Uterus (tissue), 4 donors: Measurements from ENCODE around the gene PPCDC. TPM values are rescaled to one million over a fixed set of nuclear protein-coding genes. Genes with fewer than 3 reads are reported as not detected.
"Not testable (repeated sequence)": the region's sequence is repeated elsewhere in the genome, so short reads cannot be mapped to it uniquely, and the experiment has no call there.

ENCODE experiments used
- DNase-seq, 2 donors: peaks; one replicate each; pipeline ENCODE4 v3.0.0-alpha.2; 2019 to 2020
- H3K27ac ChIP-seq, 2 donors: fragments of 200-600 bp; sonication (generic); 1 replicate in 1 of 2; 2 replicates in 1 of 2; pipeline ENCODE4 v1.5.1; 2016 to 2018
- H3K27me3 ChIP-seq, 2 donors: fragments of 200-600 bp; sonication (generic); one replicate each; pipeline ENCODE4 v1.5.1; 2018 to 2019; ENCODE audit warnings: control low read depth in 1 of 2
- H3K36me3 ChIP-seq, 2 donors: fragments of 200-600 bp; sonication (generic); one replicate each; pipeline ENCODE4 v1.5.1; 2019; ENCODE audit warnings: control low read depth in 1 of 2
- H3K4me1 ChIP-seq, 2 donors: fragments of 200-600 bp; sonication (generic); one replicate each; pipeline ENCODE4 v1.5.1; 2018 to 2019; ENCODE audit warnings: control low read depth in 1 of 2
- H3K4me3 ChIP-seq, 2 donors: fragments of 200-600 bp; sonication (generic); 1 replicate in 1 of 2; 2 replicates in 1 of 2; pipeline ENCODE4 v1.5.1; 2018 to 2019; ENCODE audit warnings: mild to moderate bottlenecking in 1 of 2
- H3K9me3 ChIP-seq, 2 donors: fragments of 200-600 bp; sonication (generic); one replicate each; pipeline ENCODE4 v1.5.1; 2019; ENCODE audit warnings: control low read depth in 1 of 2
- CTCF ChIP-seq, 4 experiments: fragments of 200-600 bp in 2 of 4; fragments of 450-650 bp in 2 of 4; sonication (generic) in 2 of 4; IDR thresholded peaks; one replicate each; pipeline ENCODE4 v1.5.1; 2016 to 2019; ENCODE audit warnings: antibody characterized with exemption in 4 of 4, mild to moderate bottlenecking in 2 of 4, moderate library complexity in 1 of 4
- POLR2A ChIP-seq, 2 donors: fragments of 450-650 bp; IDR thresholded peaks; one replicate each; pipeline ENCODE4 v1.6.1; 2016; ENCODE audit warnings: antibody characterized with exemption in 2 of 2, mild to moderate bottlenecking in 1 of 2, moderate library complexity in 1 of 2
- intact Hi-C: fragments of 100-400 bp; cut with DNase I; formaldehyde crosslinking; loops from one replicate; pipeline ENCODE4 v1.15.1; 2023; ENCODE audit warnings: low total_unique reads
- total RNA-seq, 4 donors: library from RNA; depleted of rRNA in 3 of 4; stranded (reverse); fragments of >200 nt in 3 of 4; gene quantifications; one replicate each; pipeline versions ENCODE4 v1.1.0 to v1.2.4, GENCODE V29; 2014 to 2023
- donor health status: DM: yes; HTN: yes; CAD: no.

Gene PPCDC
- total RNA-seq, 4 donors from 2014 or later = 1.2 to 22.8 (median 6.9) TPM

- TF ChIP-seq CTCF (IDR thresholded peaks at IDR 0.05) (no peak), POLR2A (IDR thresholded peaks at IDR 0.05) (no peak)
- no peaks in the 10 kb centered on the region for H3K27me3 ChIP-seq
- intact Hi-C loops = no loop called here
- no peaks in the 10 kb centered on the region for H3K9me3 ChIP-seq
- H3K4me1 ChIP-seq = no peaks in the 10 kb centered on the region
- no peaks in the 10 kb centered on the region for H3K36me3 ChIP-seq
- H3K4me3 ChIP-seq = no peak overlapping the region
- DNase-seq = no peak
- H3K27ac ChIP-seq = no peak overlapping the region
These were observed 59.3 kb downstream of the PPCDC start for GRCh38 chr15:75082689-75083088.

DNA sequence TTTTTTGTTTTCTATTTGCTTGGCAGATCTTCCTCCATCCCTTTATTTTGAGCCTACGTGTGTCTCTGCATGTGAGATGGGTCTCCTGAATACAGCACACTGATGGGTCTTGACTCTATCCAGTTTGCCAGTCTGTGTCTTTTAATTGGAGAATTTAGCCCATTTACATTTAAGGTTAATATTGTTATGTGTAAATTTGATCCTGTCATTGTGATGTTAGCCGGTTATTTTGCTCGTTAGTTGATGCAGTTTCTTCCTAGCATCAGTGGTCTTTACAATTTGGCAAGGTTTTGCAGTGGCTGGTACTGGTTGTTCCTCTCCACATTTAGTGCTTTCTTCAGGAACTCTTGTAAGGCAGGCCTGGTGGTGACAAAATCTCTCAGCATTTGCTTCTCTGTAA, 62.3 kb downstream of the PPCDC start:
- intact Hi-C loops, H3K36me3 ChIP-seq, H3K9me3 ChIP-seq, H3K4me1 ChIP-seq, DNase-seq, H3K4me3 ChIP-seq, H3K27ac ChIP-seq, H3K27me3 ChIP-seq: not testable (repeated sequence)

DNA sequence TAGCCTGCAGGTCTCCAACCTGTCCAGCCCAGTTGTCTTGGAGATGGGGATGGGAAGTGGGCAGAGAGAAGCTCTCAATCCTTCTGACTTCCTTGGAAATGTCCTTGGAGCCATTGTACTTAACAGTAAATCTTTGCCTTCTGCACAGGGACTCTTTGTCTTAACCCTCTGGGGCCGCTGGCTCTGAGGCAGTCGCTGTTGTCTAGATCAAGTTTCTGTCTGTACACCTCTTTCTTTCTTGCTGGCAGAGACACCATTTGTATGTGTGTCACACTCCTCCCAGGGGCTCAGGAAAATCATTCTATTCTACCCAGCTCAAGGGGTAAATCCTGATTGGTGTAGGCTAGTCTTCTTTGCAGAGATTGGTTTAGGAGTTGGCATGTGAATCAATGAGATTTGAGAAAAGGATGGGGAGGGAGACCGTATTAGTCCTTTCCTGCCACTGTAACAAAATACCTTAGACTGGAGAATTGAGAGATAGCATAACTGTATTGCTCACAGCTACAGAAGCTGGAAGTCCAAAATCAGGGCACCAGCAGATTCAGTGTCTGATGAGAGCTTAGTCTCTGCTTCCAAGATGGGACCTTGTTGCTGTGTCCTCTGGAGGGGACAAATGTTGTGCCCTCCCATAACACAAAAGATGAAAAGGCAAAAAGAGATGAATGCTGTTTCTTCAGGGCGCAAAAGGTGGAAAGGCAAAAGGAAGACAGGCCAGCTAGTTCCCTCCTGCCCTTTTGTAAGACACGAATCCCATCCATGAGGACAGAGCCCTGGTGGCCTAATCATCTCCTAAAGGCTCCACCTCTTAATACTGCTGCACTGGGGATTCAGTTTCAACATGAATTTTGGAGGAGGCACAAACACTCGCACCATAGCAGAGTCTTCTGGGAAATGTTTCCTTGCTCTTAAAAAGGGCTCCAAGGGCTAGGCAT, 66.3 kb downstream of the PPCDC start:
- Histone ChIP-seq H3K4me1 (no peaks in the 10 kb centered on the region), H3K27me3 (no peaks in the 10 kb centered on the region), H3K27ac (no peak overlapping the region), H3K36me3 (no peaks in the 10 kb centered on the region), H3K9me3 (no peaks in the 10 kb centered on the region), H3K4me3 (no peak overlapping the region)
- DNase-seq = no peak
- TF ChIP-seq POLR2A (IDR thresholded peaks at IDR 0.05) (no peak), CTCF (IDR thresholded peaks at IDR 0.05) (no peak)
- intact Hi-C loops = no loop called here

GRCh38 chr15:75090388-75090734, 67.0 kb downstream of the PPCDC start:
- Histone ChIP-seq H3K27me3 (no peaks in the 10 kb centered on the region), H3K9me3 (no peaks in the 10 kb centered on the region), H3K4me3 (no peak overlapping the region), H3K4me1 (no peaks in the 10 kb centered on the region), H3K27ac (no peak overlapping the region), H3K36me3 (no peaks in the 10 kb centered on the region)
- intact Hi-C loops = no loop called here
- DNase-seq = peak in 1 of 2 donors; percentile 31
- TF ChIP-seq CTCF (IDR thresholded peaks at IDR 0.05) = no peak
- TF ChIP-seq POLR2A (IDR thresholded peaks at IDR 0.05) = no peak

DNA sequence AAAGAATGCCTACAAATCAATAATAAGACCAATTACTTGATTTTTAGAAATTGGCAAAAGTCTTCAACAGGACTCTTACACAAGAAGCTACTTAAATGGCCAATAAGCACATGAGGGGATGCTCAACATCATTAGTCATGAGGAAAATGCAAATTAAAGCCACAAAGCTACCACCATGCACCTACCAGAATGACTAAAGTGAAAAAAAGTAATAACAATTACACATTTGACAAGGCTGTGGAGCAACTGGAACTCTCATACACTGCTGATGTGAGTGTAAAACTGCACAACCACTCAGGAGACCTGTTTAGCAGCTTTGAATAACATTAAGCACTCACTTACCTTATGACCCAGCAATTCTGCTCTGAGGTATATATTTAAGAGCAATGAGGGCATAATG, 68.4 kb downstream of the PPCDC start:
- DNase-seq = no peak
- Histone ChIP-seq H3K27me3 (no peaks in the 10 kb centered on the region), H3K9me3 (no peaks in the 10 kb centered on the region), H3K27ac (no peak overlapping the region), H3K4me3 (no peak overlapping the region), H3K4me1 (no peaks in the 10 kb centered on the region), H3K36me3 (no peaks in the 10 kb centered on the region)
- intact Hi-C loops = no loop called here
- no peak for TF ChIP-seq CTCF (IDR thresholded peaks at IDR 0.05)

DNA sequence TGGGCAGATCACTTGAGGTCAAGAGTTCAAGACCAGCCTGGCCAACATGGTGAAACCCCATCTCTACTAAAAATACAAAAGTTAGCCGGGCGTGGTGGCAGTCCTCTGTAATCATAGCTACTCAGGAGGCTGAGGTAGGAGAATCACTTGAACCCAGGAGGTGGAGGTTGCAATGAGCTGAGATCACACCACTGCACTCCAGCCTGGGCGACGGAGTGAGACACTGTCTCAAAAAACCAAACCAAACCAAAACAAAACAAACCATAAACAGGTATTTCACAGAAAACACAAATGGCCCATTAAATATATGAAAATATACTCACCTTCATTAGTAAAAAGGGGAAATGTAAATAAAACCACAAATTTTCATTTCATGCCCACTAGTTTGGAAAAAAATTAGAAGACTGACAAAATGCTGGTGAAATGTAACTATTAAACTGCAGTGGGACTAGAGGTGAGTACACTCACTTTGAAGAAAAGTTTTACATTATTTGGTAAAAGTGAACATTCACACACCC, 71.6 kb downstream of the PPCDC start:
- H3K4me1 ChIP-seq, H3K36me3 ChIP-seq, DNase-seq, H3K4me3 ChIP-seq, intact Hi-C loops, H3K27me3 ChIP-seq, H3K27ac ChIP-seq, H3K9me3 ChIP-seq: not testable (repeated sequence)
